Stimulated activated CD4-positive, alpha-beta T cell treated with anti-CD3 and anti-CD28 coated beads, Interleukin-4, amount 100 ng/mL, for 4 hours (primary cell): ENCODE measurements around the gene NOXO1.

Experiments
- DNase-seq, 2 experiments: peaks; one replicate each; pipeline ENCODE4 v3.0.0-alpha.2; 2020

NOXO1 gene

GRCh38 chr16:2009791-2010510, 28.7 kb upstream of the NOXO1 start, which contains the start of gene ZNF598:
Gene ZNF598 (minus strand): TSS chr16:2009821.
- peak; percentile 73 to 82 for DNase-seq

GRCh38 chr16:2009164-2009711, 28.0 kb upstream of the NOXO1 start:
- DNase-seq = no peak

- DNase-seq = no peak
Observed at GRCh38 chr16:2008631-2009163, 27.4 kb upstream of the NOXO1 start.

GRCh38 chr16:2008009-2008526, 26.8 kb upstream of the NOXO1 start:
- no peak for DNase-seq

GRCh38 chr16:2007081-2007836, 26.0 kb upstream of the NOXO1 start:
- DNase-seq = no peak

GRCh38 chr16:2006317-2006716, 25.0 kb upstream of the NOXO1 start:
- DNase-seq = no peak

- no peak for DNase-seq
Observed at GRCh38 chr16:2005646-2006045, 24.4 kb upstream of the NOXO1 start.

GRCh38 chr16:2004795-2005517, 23.7 kb upstream of the NOXO1 start:
- no peak for DNase-seq

- peak; percentile 75 to 84 for DNase-seq
Observed at GRCh38 chr16:2003827-2004641, 22.8 kb upstream of the NOXO1 start.

GRCh38 chr16:2003231-2003826, 22.1 kb upstream of the NOXO1 start:
- DNase-seq = no peak

GRCh38 chr16:2002406-2003230, 21.3 kb upstream of the NOXO1 start:
- DNase-seq = no peak

GRCh38 chr16:2001456-2002355, 20.4 kb upstream of the NOXO1 start:
- DNase-seq = no peak

GRCh38 chr16:2001035-2001434, 19.8 kb upstream of the NOXO1 start:
- DNase-seq = no peak

GRCh38 chr16:1999866-2000514, 18.7 kb upstream of the NOXO1 start:
- DNase-seq = no peak

- no peak for DNase-seq
Observed at GRCh38 chr16:1998852-1999801, 17.9 kb upstream of the NOXO1 start.

- DNase-seq = no peak
Observed at GRCh38 chr16:1998360-1998835, 17.1 kb upstream of the NOXO1 start.
